Erythroblast (primary cell): ENCODE data around the gene KIAA0753.

Experiments used
- GATA1 ChIP-seq: IDR thresholded peaks from 2 replicates; pipeline ENCODE4 v1.6.1; 2011; ENCODE audit warnings: low read depth, mild to moderate bottlenecking, control low read depth, low read length, moderate library complexity
- POLR2A ChIP-seq: IDR thresholded peaks from 2 replicates; pipeline ENCODE4 v1.6.1; 2011; ENCODE audit warnings: mild to moderate bottlenecking, low read length

DNA sequence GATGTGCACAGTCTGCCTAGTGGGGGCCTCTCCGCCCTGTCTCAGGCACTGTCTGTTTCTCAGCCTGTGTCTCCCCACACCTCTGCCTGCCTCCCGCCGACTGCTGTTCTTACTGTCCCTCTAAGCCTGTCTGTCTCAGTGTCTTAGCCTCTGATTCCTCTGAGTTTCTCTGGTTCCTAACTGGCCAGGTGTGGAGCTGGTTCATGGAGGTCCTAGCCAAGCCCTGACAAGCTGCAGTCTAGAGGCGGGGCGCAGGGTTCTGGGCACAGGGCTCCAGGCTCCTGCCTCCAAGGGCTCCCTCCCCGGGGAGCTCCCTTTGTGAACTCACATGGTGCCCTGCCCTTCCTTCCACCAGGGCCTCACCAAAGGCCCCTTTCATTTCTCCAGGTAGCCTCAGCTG, 30.5 kb upstream of the KIAA0753 start:
- TF ChIP-seq POLR2A (no peak), GATA1 (no peak)
